ENCODE data around the gene TERB1.

The TERB1 gene

GRCh38 chr16:66751053-66751302 lies 50.4 kb downstream of the TERB1 start:
- DNase-seq (ENCODE audit: insufficient read length, low spot score) (no peak), FAIRE-seq (no peak)

GRCh38 chr16:66750279-66751052 lies 50.9 kb downstream of the TERB1 start:
- DNase-seq (ENCODE audit: insufficient read length, low spot score) (no peak), FAIRE-seq (peak; percentile 20)

GRCh38 chr16:66746682-66747081 lies 54.7 kb downstream of the TERB1 start:
- no peak for DNase-seq (ENCODE audit: insufficient read length, low spot score)
- FAIRE-seq, result no peak

GRCh38 chr16:66746048-66746447 lies 55.3 kb downstream of the TERB1 start:
- DNase-seq (ENCODE audit: insufficient read length, low spot score), result no peak
- FAIRE-seq, result no peak

GRCh38 chr16:66741950-66742808 lies 59.2 kb downstream of the TERB1 start:
- no peak for FAIRE-seq
- DNase-seq (ENCODE audit: insufficient read length, low spot score), result no peak

- FAIRE-seq (no peak), DNase-seq (ENCODE audit: insufficient read length, low spot score) (no peak)
Measured at GRCh38 chr16:66741169-66741900, 60.0 kb downstream of the TERB1 start.

GRCh38 chr16:66740533-66740932 lies 60.9 kb downstream of the TERB1 start:
- DNase-seq (ENCODE audit: insufficient read length, low spot score), result no peak

GRCh38 chr16:66740010-66740409 lies 61.4 kb downstream of the TERB1 start:
- FAIRE-seq, result no peak
- peak; percentile 61 for DNase-seq (ENCODE audit: insufficient read length, low spot score)

More at GRCh38 chr16:66740533-66740932, 60.9 kb downstream of the TERB1 start:
- FAIRE-seq, result no peak

GRCh38 chr16:66735891-66736290 lies 65.5 kb downstream of the TERB1 start:
- FAIRE-seq, result no peak
- no peak for DNase-seq (ENCODE audit: insufficient read length, low spot score)

- DNase-seq (ENCODE audit: insufficient read length, low spot score), result no peak
- FAIRE-seq, result no peak
Measured at GRCh38 chr16:66731101-66731500, 70.3 kb downstream of the TERB1 start.

- DNase-seq (ENCODE audit: insufficient read length, low spot score) (no peak), FAIRE-seq (no peak)
Measured at GRCh38 chr16:66728804-66729203, 72.6 kb downstream of the TERB1 start.

GRCh38 chr16:66728117-66728787 lies 73.1 kb downstream of the TERB1 start:
- no peak for FAIRE-seq
- DNase-seq (ENCODE audit: insufficient read length, low spot score), result peak; percentile 65

- DNase-seq (ENCODE audit: insufficient read length, low spot score) (no peak), FAIRE-seq (no peak)
Measured at GRCh38 chr16:66720766-66721165, 80.6 kb downstream of the TERB1 start.

GRCh38 chr16:66719246-66719645 lies 82.1 kb downstream of the TERB1 start:
- FAIRE-seq, result no peak

GRCh38 chr16:66717776-66718175 lies 83.6 kb downstream of the TERB1 start:
- FAIRE-seq, result no peak
- DNase-seq (ENCODE audit: insufficient read length, low spot score), result no peak

More at GRCh38 chr16:66719246-66719645, 82.1 kb downstream of the TERB1 start:
- no peak for DNase-seq (ENCODE audit: insufficient read length, low spot score)

GRCh38 chr16:66717112-66717675 lies 84.2 kb downstream of the TERB1 start:
- FAIRE-seq (peak; percentile 85), DNase-seq (ENCODE audit: insufficient read length, low spot score) (peak; percentile 73)

GRCh38 chr16:66714654-66715307 lies 86.6 kb downstream of the TERB1 start:
- FAIRE-seq (no peak), DNase-seq (ENCODE audit: insufficient read length, low spot score) (no peak)

- no peak for DNase-seq (ENCODE audit: insufficient read length, low spot score)
- FAIRE-seq, result no peak
Measured at GRCh38 chr16:66714062-66714461, 87.3 kb downstream of the TERB1 start.

GRCh38 chr16:66713076-66713475 lies 88.3 kb downstream of the TERB1 start:
- no peak for DNase-seq (ENCODE audit: insufficient read length, low spot score)
- no peak for FAIRE-seq

GRCh38 chr16:66712512-66712911 lies 88.9 kb downstream of the TERB1 start:
- FAIRE-seq (no peak), DNase-seq (ENCODE audit: insufficient read length, low spot score) (no peak)
